ENCODE data around the gene JAZF1.

JAZF1 gene

GRCh38 chr7:27961255-27961654 is 219.3 kb downstream of the JAZF1 start:
- no peak for TF ChIP-seq CTCF (IDR thresholded peaks at IDR 0.05; ENCODE audit: control insufficient read depth, extremely low read depth, insufficient read depth)
- H3K4me3 ChIP-seq (ENCODE audit: low read depth, low read length): no peak overlapping the region
- no peak for DNase-seq (ENCODE audit: low read depth)

GRCh38 chr7:27960415-27960814 is 220.2 kb downstream of the JAZF1 start:
- no peak for TF ChIP-seq CTCF (IDR thresholded peaks at IDR 0.05; ENCODE audit: control insufficient read depth, extremely low read depth, insufficient read depth)
- no peak overlapping the region for H3K4me3 ChIP-seq (ENCODE audit: low read depth, low read length)
- no peak for DNase-seq (ENCODE audit: low read depth)

GRCh38 chr7:27958933-27959548 is 221.6 kb downstream of the JAZF1 start:
- peak; percentile 80 for DNase-seq (ENCODE audit: low read depth)
- TF ChIP-seq CTCF (IDR thresholded peaks at IDR 0.05; ENCODE audit: control insufficient read depth, extremely low read depth, insufficient read depth): no peak
- no peak overlapping the region for H3K4me3 ChIP-seq (ENCODE audit: low read depth, low read length)

- no peak for DNase-seq (ENCODE audit: low read depth)
- no peak for TF ChIP-seq CTCF (IDR thresholded peaks at IDR 0.05; ENCODE audit: control insufficient read depth, extremely low read depth, insufficient read depth)
- no peak overlapping the region for H3K4me3 ChIP-seq (ENCODE audit: low read depth, low read length)
Observed at GRCh38 chr7:27955596-27955995, 225.0 kb downstream of the JAZF1 start.

GRCh38 chr7:27955011-27955410 is 225.6 kb downstream of the JAZF1 start:
- no peak for DNase-seq (ENCODE audit: low read depth)
- no peak overlapping the region for H3K4me3 ChIP-seq (ENCODE audit: low read depth, low read length)
- TF ChIP-seq CTCF (IDR thresholded peaks at IDR 0.05; ENCODE audit: control insufficient read depth, extremely low read depth, insufficient read depth): no peak

GRCh38 chr7:27953777-27954176 is 226.8 kb downstream of the JAZF1 start:
- no peak for DNase-seq (ENCODE audit: low read depth)
- H3K4me3 ChIP-seq (ENCODE audit: low read depth, low read length): no peak overlapping the region
- no peak for TF ChIP-seq CTCF (IDR thresholded peaks at IDR 0.05; ENCODE audit: control insufficient read depth, extremely low read depth, insufficient read depth)

GRCh38 chr7:27953361-27953760 is 227.2 kb downstream of the JAZF1 start:
- no peak for DNase-seq (ENCODE audit: low read depth)
- H3K4me3 ChIP-seq (ENCODE audit: low read depth, low read length): no peak overlapping the region
- no peak for TF ChIP-seq CTCF (IDR thresholded peaks at IDR 0.05; ENCODE audit: control insufficient read depth, extremely low read depth, insufficient read depth)

Data from LNCaP clone FGC (cell line).